Trophoblast cell (in vitro differentiated cells and primary cell): ENCODE data around the gene NPLOC4.

Experiments used
- DNase-seq, 2 donors: peaks; one replicate each; pipeline ENCODE4 v3.0.0-alpha.2; 2016
- H2AFZ ChIP-seq: 2 replicates; pipeline ENCODE4 v1.6.1; 2013; ENCODE audit warnings: low read length, moderate library complexity, mild to moderate bottlenecking; ENCODE audit not compliant: insufficient read depth, poor library complexity
- H2AK5ac ChIP-seq: 2 replicates; pipeline ENCODE4 v1.6.1; 2013; ENCODE audit warnings: mild to moderate bottlenecking, low read length
- H2BK120ac ChIP-seq: 2 replicates; pipeline ENCODE4 v1.6.1; 2013; ENCODE audit warnings: low read length, mild to moderate bottlenecking, moderate library complexity; ENCODE audit not compliant: insufficient read depth, poor library complexity
- H2BK12ac ChIP-seq: 2 replicates; pipeline ENCODE4 v1.6.1; 2013; ENCODE audit warnings: mild to moderate bottlenecking, low read length, moderate library complexity
- H2BK5ac ChIP-seq: 2 replicates; pipeline ENCODE4 v1.6.1; 2013; ENCODE audit warnings: low read length, low read depth, moderate library complexity, mild to moderate bottlenecking; ENCODE audit not compliant: poor library complexity
- H3K14ac ChIP-seq: 2 replicates; pipeline ENCODE4 v1.6.1; 2013; ENCODE audit warnings: mild to moderate bottlenecking, low read length
- H3K18ac ChIP-seq: 2 replicates; pipeline ENCODE4 v1.6.1; 2013; ENCODE audit warnings: mild to moderate bottlenecking, low read length
- H3K23ac ChIP-seq: 2 replicates; pipeline ENCODE4 v1.6.1; 2013; ENCODE audit warnings: low read length
- H3K27ac ChIP-seq: 2 replicates; pipeline ENCODE4 v1.5.1; 2013; ENCODE audit warnings: low read depth, mild to moderate bottlenecking, inconsistent platforms, low read length, moderate library complexity
- H3K27me3 ChIP-seq: 2 replicates; pipeline ENCODE4 v1.6.1; 2013; ENCODE audit warnings: inconsistent platforms, mild to moderate bottlenecking, low read length, moderate library complexity; ENCODE audit not compliant: insufficient read depth
- H3K36me3 ChIP-seq, 2 experiments: 1 replicate in 1 of 2; 2 replicates in 1 of 2; pipeline ENCODE4 v1.6.1; 2013; ENCODE audit warnings: low read length in 2 of 2, mild to moderate bottlenecking in 2 of 2, moderate library complexity in 1 of 2; ENCODE audit not compliant: insufficient read depth in 2 of 2, control insufficient read depth in 1 of 2
- H3K4ac ChIP-seq: 2 replicates; pipeline ENCODE4 v1.6.1; 2013; ENCODE audit warnings: low read depth, mild to moderate bottlenecking, low read length, moderate library complexity
- H3K4me1 ChIP-seq, 2 experiments: 1 replicate in 1 of 2; 2 replicates in 1 of 2; pipeline ENCODE4 v1.6.1; 2013; ENCODE audit warnings: low read length in 2 of 2, mild to moderate bottlenecking in 2 of 2, moderate library complexity in 1 of 2; ENCODE audit not compliant: insufficient read depth in 2 of 2, control insufficient read depth in 1 of 2
- H3K4me2 ChIP-seq: 2 replicates; pipeline ENCODE4 v1.6.1; 2013; ENCODE audit warnings: inconsistent platforms, mild to moderate bottlenecking, low read length, moderate library complexity
- H3K4me3 ChIP-seq: 2 replicates; pipeline ENCODE4 v1.5.1; 2013; ENCODE audit warnings: mild to moderate bottlenecking, low read depth, low read length, inconsistent platforms
- H3K79me1 ChIP-seq: one replicate; pipeline ENCODE4 v1.6.1; 2013; ENCODE audit warnings: low read length
- H3K79me2 ChIP-seq: 2 replicates; pipeline ENCODE4 v1.6.1; 2013; ENCODE audit warnings: low read length, mild to moderate bottlenecking; ENCODE audit not compliant: control insufficient read depth, insufficient read depth, poor library complexity
- H3K9ac ChIP-seq: 2 replicates; pipeline ENCODE4 v1.6.1; 2013; ENCODE audit warnings: mild to moderate bottlenecking, low read length
- H3K9me3 ChIP-seq: 2 replicates; pipeline ENCODE4 v1.6.1; 2013; ENCODE audit warnings: low read depth, mild to moderate bottlenecking, control low read depth, inconsistent platforms, low read length; ENCODE audit not compliant: insufficient read depth
- H4K12ac ChIP-seq: 2 replicates; pipeline ENCODE4 v1.6.1; 2013; ENCODE audit warnings: low read depth, mild to moderate bottlenecking, low read length, moderate library complexity
- H4K8ac ChIP-seq: 2 replicates; pipeline ENCODE4 v1.6.1; 2013; ENCODE audit warnings: low read depth, mild to moderate bottlenecking, low read length, moderate library complexity
- H4K91ac ChIP-seq: one replicate; pipeline ENCODE4 v1.6.1; 2013; ENCODE audit warnings: low read depth, mild to moderate bottlenecking, low read length, moderate library complexity
- WGBS: extraction: QIAGEN DNeasy Blood & Tissue Kit; methylation state at CpG from one replicate; pipeline ENCODE4 v1.1.7; 2013; ENCODE audit warnings: missing lambda C conversion rate; ENCODE audit not compliant: insufficient read length, insufficient coverage; ENCODE audit errors: extremely low coverage; 5-methylcytosine and 5-hydroxymethylcytosine counted together

Gene NPLOC4

GRCh38 chr17:81520021-81520901, 116.7 kb downstream of the NPLOC4 start:
- Histone ChIP-seq H2AK5ac (no peak overlapping the region), H3K79me2 (peaks cover 9% of the 10 kb centered on the region), H2AFZ (no peak overlapping the region), H3K4me3 (no peak overlapping the region), H3K18ac (no peak overlapping the region), H3K9ac (no peak overlapping the region), H3K27me3 (no peaks in the 10 kb centered on the region), H2BK12ac (no peak overlapping the region), H3K79me1 (peaks cover 17% of the 10 kb centered on the region), H2BK5ac (no peak overlapping the region), H4K12ac (no peak overlapping the region), H3K36me3 (no peaks in the 10 kb centered on the region), H3K9me3 (no peaks in the 10 kb centered on the region), H4K91ac (no peak overlapping the region), H3K27ac (no peak overlapping the region), H3K14ac (no peak overlapping the region), H3K4me2 (peak overlapping the region; percentile 78), H4K8ac (no peak overlapping the region), H3K4me1 (peaks cover 40 to 46% of the 10 kb centered on the region in 2 experiments), H2BK120ac (no peak overlapping the region), H3K23ac (no peak overlapping the region), H3K4ac (no peak overlapping the region)
- no peak for DNase-seq
- WGBS, result no CpG with 5 or more reads among the region's 14 CpGs

DNA sequence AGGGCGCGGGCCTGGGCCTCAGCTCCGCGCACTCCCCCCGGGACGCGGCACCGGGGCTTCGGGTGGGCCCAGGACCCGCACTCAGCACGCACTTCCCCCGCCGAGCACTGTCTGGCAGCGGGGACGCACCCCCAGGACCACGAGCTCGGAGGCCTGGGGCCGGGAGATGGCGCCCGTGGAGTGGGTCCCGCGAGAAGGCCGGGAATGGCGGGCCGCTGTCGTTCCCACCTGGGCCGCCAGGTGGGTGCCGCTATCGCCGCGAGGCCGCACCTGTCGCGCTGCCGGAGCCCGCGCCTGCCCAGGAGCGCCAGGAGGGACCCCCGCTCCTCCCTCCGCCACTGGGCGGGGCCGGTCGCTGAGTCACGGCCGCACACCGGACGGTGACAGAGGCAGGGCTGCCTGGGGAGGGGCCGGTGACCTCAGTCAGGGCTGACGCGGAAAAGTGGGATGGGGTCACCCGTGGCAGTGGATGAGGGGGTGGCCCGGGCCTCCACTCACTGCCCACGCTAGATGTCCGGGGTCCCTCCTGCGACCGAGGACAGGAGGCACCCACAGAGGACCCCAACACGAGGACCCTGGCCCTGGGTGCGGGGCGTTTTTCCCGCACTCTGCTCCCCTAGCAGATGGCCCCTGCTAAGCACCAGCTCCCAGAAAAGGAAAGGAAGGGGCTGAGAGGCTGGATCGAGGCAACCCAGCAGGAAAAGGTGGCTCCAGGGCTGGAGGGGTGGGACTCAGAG, 117.5 kb downstream of the NPLOC4 start:
- H3K9me3 ChIP-seq, result no peaks in the 10 kb centered on the region
- no CpG with 5 or more reads among the region's 61 CpGs for WGBS
- H4K8ac ChIP-seq, result peak overlapping the region; percentile 30
- H3K79me2 ChIP-seq, result peaks cover 12% of the 10 kb centered on the region
- no peaks in the 10 kb centered on the region for H3K36me3 ChIP-seq
- no peak overlapping the region for H3K4ac ChIP-seq
- H2AFZ ChIP-seq, result no peak overlapping the region
- peak overlapping the region; percentile 58 for H3K4me3 ChIP-seq
- H4K12ac ChIP-seq, result peak overlapping the region; percentile 22
- H3K23ac ChIP-seq, result no peak overlapping the region
- no peak overlapping the region for H2BK120ac ChIP-seq
- peak overlapping the region; percentile 27 for H3K14ac ChIP-seq
- H3K9ac ChIP-seq, result peak overlapping the region; percentile 30
- H3K18ac ChIP-seq, result peak overlapping the region; percentile 56
- H4K91ac ChIP-seq, result peak overlapping the region; percentile 71
- no peaks in the 10 kb centered on the region for H3K27me3 ChIP-seq
- H3K79me1 ChIP-seq, result peaks cover 21% of the 10 kb centered on the region
- no peak overlapping the region for H2AK5ac ChIP-seq
- no peak overlapping the region for H2BK5ac ChIP-seq
- peaks cover 40 to 46% of the 10 kb centered on the region in 2 experiments for H3K4me1 ChIP-seq
- peak; percentile 68 to 74 for DNase-seq
- peak overlapping the region; percentile 27 for H3K27ac ChIP-seq
- H2BK12ac ChIP-seq, result no peak overlapping the region
- H3K4me2 ChIP-seq, result peak overlapping the region; percentile 78

- DNase-seq, result peak; percentile 37 to 64
- Histone ChIP-seq H2AK5ac (no peak overlapping the region), H3K18ac (peak overlapping the region; percentile 56), H4K91ac (peak overlapping the region; percentile 71), H4K12ac (peak overlapping the region; percentile 22), H2AFZ (peak overlapping the region; percentile 27), H2BK12ac (no peak overlapping the region), H3K4me1 (peaks cover 40 to 49% of the 10 kb centered on the region in 2 experiments), H3K36me3 (no peaks in the 10 kb centered on the region), H2BK120ac (no peak overlapping the region), H3K4me3 (peak overlapping the region; percentile 58), H3K14ac (peak overlapping the region; percentile 27), H3K4me2 (peak overlapping the region; percentile 78), H3K79me2 (peaks cover 18% of the 10 kb centered on the region), H3K4ac (no peak overlapping the region), H3K27ac (peak overlapping the region; percentile 27), H3K23ac (no peak overlapping the region), H3K27me3 (no peaks in the 10 kb centered on the region), H2BK5ac (no peak overlapping the region), H3K9me3 (no peaks in the 10 kb centered on the region), H3K79me1 (peaks cover 28% of the 10 kb centered on the region), H4K8ac (peak overlapping the region; percentile 30), H3K9ac (no peak overlapping the region)
- no CpG with 5 or more reads among the region's 47 CpGs for WGBS
These were observed 118.1 kb downstream of the NPLOC4 start for GRCh38 chr17:81518785-81519283.

DNA sequence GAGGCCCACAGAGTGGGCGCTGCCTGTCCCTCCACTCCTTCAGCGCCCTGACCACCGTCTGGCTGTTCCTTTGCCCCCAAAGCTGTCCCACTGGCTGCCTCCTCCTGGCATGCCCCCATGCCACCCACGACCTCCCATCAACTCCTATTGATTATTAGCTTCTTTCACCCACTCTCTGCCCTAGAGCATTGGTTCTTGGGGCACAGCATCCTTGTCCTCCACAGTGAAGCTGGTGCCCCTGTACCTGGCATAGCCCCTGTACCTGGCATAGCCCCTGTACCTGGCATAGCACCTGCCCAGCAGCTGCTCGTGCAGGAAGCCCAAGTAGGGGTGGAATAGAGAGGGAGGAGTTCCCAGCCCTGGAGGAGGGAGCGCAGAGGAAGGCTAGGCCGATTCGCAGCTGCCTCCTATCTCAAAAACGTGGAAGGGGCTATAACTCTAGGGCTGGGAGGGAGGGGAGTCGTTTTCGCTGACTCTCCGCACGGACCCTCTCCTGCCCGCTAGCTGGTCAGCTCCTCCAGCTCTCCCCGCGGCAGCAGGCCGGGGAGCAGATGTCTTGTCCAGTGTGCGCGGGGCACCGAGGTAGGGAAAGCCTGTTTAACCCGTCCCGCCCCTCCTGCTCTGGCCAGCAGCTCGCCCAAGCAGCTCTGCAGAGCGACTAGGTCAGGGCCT, 118.7 kb downstream of the NPLOC4 start:
- Histone ChIP-seq H3K23ac (no peak overlapping the region), H3K9me3 (no peaks in the 10 kb centered on the region), H3K79me1 (peaks cover 33% of the 10 kb centered on the region), H2BK12ac (no peak overlapping the region), H3K79me2 (peaks cover 23% of the 10 kb centered on the region), H2AFZ (peak overlapping the region; percentile 30), H3K14ac (peak overlapping the region; percentile 29), H4K8ac (peak overlapping the region; percentile 6), H3K4ac (no peak overlapping the region), H2BK5ac (no peak overlapping the region), H3K27me3 (no peaks in the 10 kb centered on the region), H3K4me3 (no peak overlapping the region), H3K4me2 (peak overlapping the region; percentile 78), H4K12ac (no peak overlapping the region), H3K27ac (peak overlapping the region; percentile 39), H3K9ac (no peak overlapping the region), H2BK120ac (peak overlapping the region; percentile 12), H4K91ac (peak overlapping the region; percentile 36), H2AK5ac (peak overlapping the region; percentile 27), H3K18ac (peak overlapping the region; percentile 25), H3K4me1 (peaks cover 40 to 47% of the 10 kb centered on the region in 2 experiments), H3K36me3 (no peaks in the 10 kb centered on the region)
- peak; percentile 33 to 68 for DNase-seq
- WGBS, result no CpG with 5 or more reads among the region's 24 CpGs
